GM12878 (cell line): Measurements from ENCODE around the gene UAP1L1.

Experiments used
- BCL11A ChIP-seq: IDR thresholded peaks from 2 replicates; pipeline ENCODE4 v1.6.1; 2011; ENCODE audit warnings: low read depth, low read length
- BCL3 ChIP-seq: IDR thresholded peaks from 2 replicates; pipeline ENCODE4 v1.6.1; 2011; ENCODE audit warnings: borderline replicate concordance, low read depth, mild to moderate bottlenecking, moderate library complexity, low read length; ENCODE audit not compliant: insufficient read depth, poor library complexity, severe bottlenecking
- CEBPB ChIP-seq, 2 experiments: fragments of 150-350 bp in 1 of 2; IDR thresholded peaks; 2 replicates each; pipeline ENCODE4 v1.6.1; 2012 to 2014; ENCODE audit warnings: low read depth in 2 of 2, low read length in 2 of 2, borderline replicate concordance in 1 of 2, inconsistent platforms in 1 of 2
- CTCF ChIP-seq, 3 experiments: IDR thresholded peaks in 2 of 3; conservative IDR thresholded peaks in 1 of 3; 2 replicates each; pipeline ENCODE4 v1.5.1; 2011; ENCODE audit warnings: low read depth in 3 of 3, low read length in 3 of 3, mild to moderate bottlenecking in 3 of 3, control low read depth in 2 of 3, moderate library complexity in 2 of 3, inconsistent platforms in 1 of 3, mixed read lengths in 1 of 3; ENCODE audit not compliant: control insufficient read depth in 2 of 3, insufficient read depth in 1 of 3; ENCODE audit errors: extremely low read depth in 1 of 3
- ELK1 ChIP-seq: IDR thresholded peaks from 2 replicates; pipeline ENCODE4 v1.6.1; 2012; ENCODE audit warnings: low read depth, low read length, improper control_type of control experiment
- EZH2 ChIP-seq: IDR thresholded peaks from 2 replicates; pipeline ENCODE4 v1.6.1; 2012; ENCODE audit warnings: low read depth, mild to moderate bottlenecking, control low read depth, inconsistent platforms, low read length, borderline replicate concordance; ENCODE audit not compliant: control insufficient read depth
- LARP7 ChIP-seq: fragments of 450-650 bp; IDR thresholded peaks from 2 replicates; pipeline ENCODE4 v1.6.1; 2017; ENCODE audit warnings: mild to moderate bottlenecking
- NFYB ChIP-seq: IDR thresholded peaks from 2 replicates; pipeline ENCODE4 v1.6.1; 2011; ENCODE audit warnings: low read depth, mild to moderate bottlenecking, low read length, improper control_type of control experiment, moderate library complexity; ENCODE audit not compliant: insufficient read depth
- TAF1 ChIP-seq: IDR thresholded peaks from 2 replicates; pipeline ENCODE4 v1.6.1; 2011; ENCODE audit warnings: mild to moderate bottlenecking, low read depth, low read length, borderline replicate concordance
- ZBTB33 ChIP-seq: fragments of 450-650 bp; IDR thresholded peaks from 2 replicates; pipeline ENCODE4 v1.6.1; 2017; ENCODE audit warnings: mild to moderate bottlenecking
- ZNF384 ChIP-seq: IDR thresholded peaks from 2 replicates; pipeline ENCODE4 v1.6.1; 2012; ENCODE audit warnings: low read depth, mild to moderate bottlenecking, low read length, improper control_type of control experiment, borderline replicate concordance
- ZZZ3 ChIP-seq: IDR thresholded peaks from 2 replicates; pipeline ENCODE4 v1.6.1; 2011; ENCODE audit warnings: low read depth; ENCODE audit not compliant: control insufficient read depth, insufficient read length

GRCh38 chr9:137117269-137117731, 40.0 kb downstream of the UAP1L1 start:
- TF ChIP-seq EZH2, result no peak
- TF ChIP-seq LARP7, result no peak
- no peak for TF ChIP-seq NFYB
- no peak for TF ChIP-seq BCL3
- no peak for TF ChIP-seq CTCF (IDR thresholded peaks at IDR 0.05 in 2 of 3, conservative IDR thresholded peaks at IDR 0.05 in 1 of 3; ENCODE audit: control insufficient read depth in 2 of 3, extremely low read depth in 1 of 3, insufficient read depth in 1 of 3, low read depth in 3 of 3, low read length in 3 of 3)
- no peak for TF ChIP-seq ZZZ3
- TF ChIP-seq ZNF384, result no peak
- no peak for TF ChIP-seq ZBTB33
- TF ChIP-seq CEBPB (IDR thresholded peaks at IDR 0.05; ENCODE audit: borderline replicate concordance in 1 of 2, low read depth in 2 of 2, low read length in 2 of 2), result no peak
- no peak for TF ChIP-seq TAF1
- no peak for TF ChIP-seq ELK1
- no peak for TF ChIP-seq BCL11A
